ENCODE results near the gene FIGN.

FIGN gene

DNA sequence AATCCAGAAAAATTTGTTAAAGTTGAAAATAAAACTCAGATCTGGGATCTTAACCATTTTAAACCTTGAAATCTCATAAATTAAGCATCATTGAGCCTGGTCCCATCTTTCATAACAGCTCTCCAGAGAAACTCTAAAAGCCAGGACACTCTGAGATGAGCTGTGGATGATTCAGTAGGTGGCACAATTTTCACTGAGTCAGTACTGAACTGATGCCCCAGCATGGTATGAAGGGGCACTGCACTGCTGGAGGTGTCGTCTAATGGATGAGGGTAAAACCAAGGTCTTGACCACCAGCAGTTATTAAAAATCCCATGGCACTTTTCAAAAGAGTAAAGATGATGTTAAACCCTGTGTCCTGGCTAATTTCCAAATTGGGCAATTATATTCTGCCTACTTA, 170.6 kb downstream of the FIGN start:
- H3K4me1 ChIP-seq (ENCODE audit: control insufficient read depth, insufficient read depth, low read length): no peaks in the 10 kb centered on the region
- H3K9ac ChIP-seq (ENCODE audit: low read length): no peak overlapping the region
- H3K27ac ChIP-seq (ENCODE audit: low read depth, low read length): no peak overlapping the region
- H3K27me3 ChIP-seq (ENCODE audit: control insufficient read depth, insufficient read depth, low read length): no peaks in the 10 kb centered on the region
- H3K4me3 ChIP-seq (ENCODE audit: low read depth, low read length): no peak overlapping the region
- H3K9me3 ChIP-seq (ENCODE audit: control insufficient read depth, insufficient read depth, low read depth, low read length): no peaks in the 10 kb centered on the region
- H3K36me3 ChIP-seq (ENCODE audit: control insufficient read depth, insufficient read depth, low read length): no peaks in the 10 kb centered on the region

DNA sequence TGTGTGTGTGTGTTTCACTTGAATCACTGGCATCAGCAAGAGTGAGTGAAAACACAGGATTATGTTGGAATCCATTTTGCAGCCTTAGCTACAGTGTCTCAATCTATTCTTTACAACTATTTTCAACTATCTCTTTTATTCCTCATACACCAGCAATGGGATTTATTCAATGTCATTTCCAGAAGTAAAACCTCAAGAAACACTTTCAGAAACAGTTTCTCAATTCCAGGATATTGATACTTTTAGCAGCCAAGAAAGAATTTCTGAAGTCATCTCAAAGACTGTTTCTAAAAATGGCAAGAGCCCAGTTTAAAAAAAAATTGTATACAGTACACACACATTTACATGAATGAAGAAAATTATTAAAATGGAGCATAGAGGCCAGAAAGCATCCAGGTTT, 171.6 kb downstream of the FIGN start:
- H3K36me3 ChIP-seq (ENCODE audit: control insufficient read depth, insufficient read depth, low read length): no peaks in the 10 kb centered on the region
- no peaks in the 10 kb centered on the region for H3K9me3 ChIP-seq (ENCODE audit: control insufficient read depth, insufficient read depth, low read depth, low read length)
- H3K4me1 ChIP-seq (ENCODE audit: control insufficient read depth, insufficient read depth, low read length): no peaks in the 10 kb centered on the region
- no peak overlapping the region for H3K4me3 ChIP-seq (ENCODE audit: low read depth, low read length)
- H3K27ac ChIP-seq (ENCODE audit: low read depth, low read length): no peak overlapping the region
- no peak overlapping the region for H3K9ac ChIP-seq (ENCODE audit: low read length)
- H3K27me3 ChIP-seq (ENCODE audit: control insufficient read depth, insufficient read depth, low read length): no peaks in the 10 kb centered on the region

DNA sequence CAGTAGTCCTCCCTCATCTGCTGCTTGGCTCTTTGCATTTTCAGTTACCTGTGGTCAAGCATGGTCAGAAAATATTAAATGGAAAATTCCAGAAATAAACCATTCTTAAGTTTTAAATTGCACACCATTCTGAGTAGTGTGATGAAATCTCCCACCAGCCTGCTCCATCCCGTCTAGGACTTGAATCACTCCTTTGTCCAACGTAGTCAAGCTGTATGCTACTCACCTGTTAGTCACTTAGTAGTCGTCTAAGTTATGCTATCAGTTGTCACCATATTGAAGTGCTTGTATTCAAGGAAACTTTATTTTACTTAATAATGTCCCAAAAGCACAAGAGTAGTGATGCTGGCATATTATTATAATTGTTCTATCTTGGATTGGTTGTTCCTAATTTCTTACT, 172.5 kb downstream of the FIGN start:
- no peak overlapping the region for H3K4me3 ChIP-seq (ENCODE audit: low read depth, low read length)
- H3K9me3 ChIP-seq (ENCODE audit: control insufficient read depth, insufficient read depth, low read depth, low read length): no peaks in the 10 kb centered on the region
- H3K27ac ChIP-seq (ENCODE audit: low read depth, low read length): no peak overlapping the region
- no peaks in the 10 kb centered on the region for H3K27me3 ChIP-seq (ENCODE audit: control insufficient read depth, insufficient read depth, low read length)
- H3K36me3 ChIP-seq (ENCODE audit: control insufficient read depth, insufficient read depth, low read length): no peaks in the 10 kb centered on the region
- no peaks in the 10 kb centered on the region for H3K4me1 ChIP-seq (ENCODE audit: control insufficient read depth, insufficient read depth, low read length)
- H3K9ac ChIP-seq (ENCODE audit: low read length): no peak overlapping the region

DNA sequence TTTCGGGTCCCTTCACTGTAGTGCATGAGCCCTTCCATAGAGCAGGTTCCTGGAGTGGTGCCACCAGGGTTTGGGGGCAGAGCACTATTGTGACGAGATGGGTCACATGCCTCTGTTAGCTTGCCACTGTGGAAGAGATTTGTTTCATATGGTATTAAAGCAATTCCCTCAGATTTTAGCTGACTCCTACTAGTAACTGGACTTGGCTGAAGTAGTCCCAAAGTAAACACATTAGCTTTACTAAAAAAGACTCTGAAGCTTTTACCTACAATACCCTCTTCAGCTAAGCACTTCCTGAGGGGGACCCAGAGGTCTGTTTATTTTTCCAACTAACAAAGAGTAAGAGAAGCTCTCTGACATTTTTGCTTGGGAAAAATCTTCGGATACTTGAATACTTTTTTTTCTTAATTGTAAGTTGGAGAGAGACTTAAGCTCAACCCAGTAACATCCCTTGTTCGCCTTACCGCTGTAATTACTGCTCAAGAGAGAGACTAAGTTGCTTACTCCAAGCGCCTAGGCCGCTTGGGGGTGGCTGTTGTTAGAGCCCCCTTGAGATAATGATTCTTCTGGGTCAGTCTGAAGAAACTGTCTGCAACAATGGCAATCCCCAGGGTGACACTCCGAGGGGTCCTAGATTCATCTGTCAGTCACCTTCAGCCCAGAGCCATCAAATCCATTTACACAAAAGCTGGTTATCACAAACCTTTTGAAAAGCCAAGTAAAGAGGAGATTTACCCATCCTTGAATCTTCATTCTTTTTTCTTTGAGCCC, 177.4 kb downstream of the FIGN start:
- Histone ChIP-seq H3K27ac (ENCODE audit: low read depth, low read length) (no peak overlapping the region), H3K9me3 (ENCODE audit: control insufficient read depth, insufficient read depth, low read depth, low read length) (no peaks in the 10 kb centered on the region), H3K27me3 (ENCODE audit: control insufficient read depth, insufficient read depth, low read length) (no peaks in the 10 kb centered on the region), H3K9ac (ENCODE audit: low read length) (no peak overlapping the region), H3K4me3 (ENCODE audit: low read depth, low read length) (no peak overlapping the region), H3K4me1 (ENCODE audit: control insufficient read depth, insufficient read depth, low read length) (no peaks in the 10 kb centered on the region), H3K36me3 (ENCODE audit: control insufficient read depth, insufficient read depth, low read length) (no peaks in the 10 kb centered on the region)

DNA sequence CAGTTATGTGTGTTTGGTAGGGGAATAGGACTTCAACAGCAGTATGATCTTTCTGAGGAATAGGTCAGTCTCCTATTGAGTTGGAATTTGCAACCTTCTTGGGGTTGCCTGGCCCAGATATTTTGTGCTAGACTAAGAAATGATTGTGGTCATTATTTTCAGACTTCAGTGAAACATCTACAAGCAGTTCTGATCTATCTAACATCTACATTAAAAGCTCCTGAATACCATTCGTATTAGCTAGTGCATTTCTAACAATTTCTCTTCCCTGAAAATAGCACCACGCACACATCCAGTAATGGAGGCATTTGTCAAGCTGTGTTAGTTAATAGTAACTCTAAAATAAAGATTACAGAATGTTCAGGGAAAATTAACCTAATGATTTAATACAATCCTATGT, 179.3 kb downstream of the FIGN start:
- Histone ChIP-seq H3K27me3 (ENCODE audit: control insufficient read depth, insufficient read depth, low read length) (no peaks in the 10 kb centered on the region), H3K4me3 (ENCODE audit: low read depth, low read length) (no peak overlapping the region), H3K9me3 (ENCODE audit: control insufficient read depth, insufficient read depth, low read depth, low read length) (no peaks in the 10 kb centered on the region), H3K27ac (ENCODE audit: low read depth, low read length) (no peak overlapping the region), H3K36me3 (ENCODE audit: control insufficient read depth, insufficient read depth, low read length) (no peaks in the 10 kb centered on the region), H3K9ac (ENCODE audit: low read length) (no peak overlapping the region), H3K4me1 (ENCODE audit: control insufficient read depth, insufficient read depth, low read length) (no peaks in the 10 kb centered on the region)

DNA sequence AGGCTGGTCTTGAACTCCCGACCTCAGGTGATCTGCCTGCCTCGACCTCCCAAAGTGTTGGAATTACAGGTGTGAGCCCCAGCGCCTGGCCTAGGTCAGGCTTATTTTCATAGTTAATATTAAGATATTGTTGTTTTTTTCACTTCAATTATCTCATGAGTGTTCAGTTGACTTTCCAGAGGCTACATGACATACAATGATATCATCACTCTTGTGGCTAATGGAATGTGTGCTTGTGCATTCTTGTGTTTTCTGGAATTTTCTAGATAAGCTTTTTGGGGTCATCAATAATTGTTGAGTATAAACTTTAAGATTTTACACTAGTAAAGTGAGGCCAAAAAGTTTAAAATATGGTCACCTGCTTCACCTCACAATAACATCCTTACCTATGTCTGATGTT, 180.9 kb downstream of the FIGN start:
- Histone ChIP-seq H3K4me1 (ENCODE audit: control insufficient read depth, insufficient read depth, low read length) (no peaks in the 10 kb centered on the region), H3K36me3 (ENCODE audit: control insufficient read depth, insufficient read depth, low read length) (no peaks in the 10 kb centered on the region), H3K9ac (ENCODE audit: low read length) (no peak overlapping the region), H3K9me3 (ENCODE audit: control insufficient read depth, insufficient read depth, low read depth, low read length) (no peaks in the 10 kb centered on the region), H3K4me3 (ENCODE audit: low read depth, low read length) (no peak overlapping the region), H3K27me3 (ENCODE audit: control insufficient read depth, insufficient read depth, low read length) (no peaks in the 10 kb centered on the region), H3K27ac (ENCODE audit: low read depth, low read length) (no peak overlapping the region)

DNA sequence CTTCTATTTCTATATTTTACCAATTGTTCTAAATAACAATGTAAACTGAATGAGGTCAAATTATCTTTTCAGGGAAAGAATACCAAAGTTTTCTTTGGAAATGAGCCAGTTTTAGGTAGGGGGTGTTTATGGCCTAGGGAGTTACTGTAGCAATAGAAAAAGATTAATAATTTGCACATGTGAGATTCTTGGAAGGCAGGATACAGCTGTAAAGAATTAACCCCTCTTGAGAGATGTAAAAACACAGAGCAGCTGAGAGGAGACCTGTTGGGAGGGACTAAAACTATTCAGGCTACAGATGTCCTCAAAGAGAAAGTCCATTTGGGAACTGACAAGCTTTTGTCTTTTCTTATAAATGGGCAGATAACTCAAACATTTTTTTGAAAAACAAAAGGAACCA, 182.2 kb downstream of the FIGN start:
- Histone ChIP-seq H3K36me3 (ENCODE audit: control insufficient read depth, insufficient read depth, low read length) (no peaks in the 10 kb centered on the region), H3K9ac (ENCODE audit: low read length) (no peak overlapping the region), H3K4me1 (ENCODE audit: control insufficient read depth, insufficient read depth, low read length) (no peaks in the 10 kb centered on the region), H3K27ac (ENCODE audit: low read depth, low read length) (no peak overlapping the region), H3K27me3 (ENCODE audit: control insufficient read depth, insufficient read depth, low read length) (no peaks in the 10 kb centered on the region), H3K9me3 (ENCODE audit: control insufficient read depth, insufficient read depth, low read depth, low read length) (no peaks in the 10 kb centered on the region), H3K4me3 (ENCODE audit: low read depth, low read length) (no peak overlapping the region)

DNA sequence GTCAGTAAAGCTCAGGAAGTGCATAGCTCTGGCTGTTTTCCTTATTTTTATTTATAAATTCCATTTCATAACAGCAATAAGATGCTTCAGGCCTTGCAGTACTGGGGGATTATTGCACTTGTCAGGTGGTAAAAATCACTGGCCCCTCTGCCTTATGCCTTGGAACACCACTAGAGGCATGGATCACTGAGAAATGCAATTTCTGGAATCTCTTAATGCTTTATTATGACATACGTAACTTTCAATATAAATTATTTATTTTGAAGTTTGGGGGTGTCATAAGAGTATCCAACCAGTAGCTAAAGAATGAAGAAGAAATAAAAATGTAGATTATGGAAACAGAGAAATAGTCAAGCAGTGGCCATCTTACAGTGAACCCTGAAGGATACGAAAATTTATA, 183.1 kb downstream of the FIGN start:
- no peak overlapping the region for H3K4me3 ChIP-seq (ENCODE audit: low read depth, low read length)
- no peak overlapping the region for H3K9ac ChIP-seq (ENCODE audit: low read length)
- H3K9me3 ChIP-seq (ENCODE audit: control insufficient read depth, insufficient read depth, low read depth, low read length): no peaks in the 10 kb centered on the region
- H3K27ac ChIP-seq (ENCODE audit: low read depth, low read length): no peak overlapping the region
- H3K36me3 ChIP-seq (ENCODE audit: control insufficient read depth, insufficient read depth, low read length): no peaks in the 10 kb centered on the region
- H3K4me1 ChIP-seq (ENCODE audit: control insufficient read depth, insufficient read depth, low read length): no peaks in the 10 kb centered on the region
- H3K27me3 ChIP-seq (ENCODE audit: control insufficient read depth, insufficient read depth, low read length): no peaks in the 10 kb centered on the region

DNA sequence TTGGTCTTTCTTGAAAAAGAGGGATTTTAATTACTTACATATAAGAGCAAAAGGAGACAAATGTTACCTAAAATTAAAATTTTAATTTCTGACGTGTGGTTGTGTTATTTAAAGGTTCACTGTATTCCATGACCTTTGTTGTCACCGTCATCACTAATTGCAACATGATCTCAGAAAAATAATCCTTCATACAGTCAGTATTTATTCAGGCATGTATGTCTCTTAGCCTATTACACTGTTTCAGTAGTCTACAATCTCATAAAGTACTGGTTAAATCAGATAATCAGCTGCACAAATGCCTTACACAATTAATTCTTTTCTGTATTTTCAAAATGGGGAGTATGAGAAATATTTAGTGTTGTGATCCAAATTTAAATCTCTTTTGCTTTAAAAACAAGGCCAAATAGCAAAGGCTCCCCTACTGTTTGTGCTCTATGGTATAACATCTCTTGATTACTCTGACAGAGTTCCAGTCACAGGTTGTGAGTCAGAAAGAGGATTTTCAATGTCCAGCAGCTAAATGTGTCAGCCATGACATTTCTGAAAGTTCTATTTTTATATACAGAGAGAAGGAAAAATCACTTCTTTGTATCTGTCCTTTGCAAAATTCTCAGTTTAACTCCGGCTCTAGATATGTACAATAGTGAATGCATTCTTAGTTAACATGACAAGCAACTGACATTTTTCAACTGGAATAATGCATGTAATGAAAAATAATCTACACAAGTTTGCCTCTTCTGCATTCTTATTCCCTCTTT, 184.0 kb downstream of the FIGN start:
- H3K9me3 ChIP-seq (ENCODE audit: control insufficient read depth, insufficient read depth, low read depth, low read length): no peaks in the 10 kb centered on the region
- no peaks in the 10 kb centered on the region for H3K36me3 ChIP-seq (ENCODE audit: control insufficient read depth, insufficient read depth, low read length)
- no peaks in the 10 kb centered on the region for H3K4me1 ChIP-seq (ENCODE audit: control insufficient read depth, insufficient read depth, low read length)
- H3K9ac ChIP-seq (ENCODE audit: low read length): no peak overlapping the region
- no peak overlapping the region for H3K27ac ChIP-seq (ENCODE audit: low read depth, low read length)
- H3K4me3 ChIP-seq (ENCODE audit: low read depth, low read length): no peak overlapping the region
- no peaks in the 10 kb centered on the region for H3K27me3 ChIP-seq (ENCODE audit: control insufficient read depth, insufficient read depth, low read length)

DNA sequence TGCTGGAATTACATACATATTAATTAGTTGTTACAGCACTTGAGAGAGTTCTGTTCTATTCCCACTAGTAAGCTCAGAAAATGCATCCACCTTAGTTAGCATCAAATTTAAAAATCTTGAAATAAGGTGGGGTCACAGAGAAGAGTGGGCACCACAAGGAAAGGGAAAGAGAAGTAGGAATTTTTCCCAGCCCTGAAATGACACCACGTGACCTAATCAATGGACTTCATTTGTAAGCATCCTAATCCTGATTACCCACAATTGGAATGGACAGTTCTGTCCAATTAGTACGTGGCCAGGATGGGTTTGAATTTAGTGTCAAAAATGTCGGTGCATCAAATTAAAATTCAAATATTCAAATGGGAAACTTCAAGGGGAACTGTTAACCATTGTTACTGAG, 186.8 kb downstream of the FIGN start:
- H3K9me3 ChIP-seq (ENCODE audit: control insufficient read depth, insufficient read depth, low read depth, low read length): no peaks in the 10 kb centered on the region
- no peak overlapping the region for H3K27ac ChIP-seq (ENCODE audit: low read depth, low read length)
- H3K36me3 ChIP-seq (ENCODE audit: control insufficient read depth, insufficient read depth, low read length): no peaks in the 10 kb centered on the region
- H3K27me3 ChIP-seq (ENCODE audit: control insufficient read depth, insufficient read depth, low read length): no peaks in the 10 kb centered on the region
- H3K9ac ChIP-seq (ENCODE audit: low read length): no peak overlapping the region
- no peaks in the 10 kb centered on the region for H3K4me1 ChIP-seq (ENCODE audit: control insufficient read depth, insufficient read depth, low read length)
- no peak overlapping the region for H3K4me3 ChIP-seq (ENCODE audit: low read depth, low read length)

Measured in HUES6 (cell line).